CD14-positive monocyte (primary cell): ENCODE results near the gene TJP1. TPM values are rescaled to one million over a fixed set of nuclear protein-coding genes. Genes with fewer than 3 reads are reported as not detected.

ENCODE experiments used
- DNase-seq, 3 donors: peaks; one replicate each; pipeline ENCODE4 v3.0.0-alpha.2; 2011 to 2022
- H2AFZ ChIP-seq: 2 replicates; pipeline ENCODE4 v1.6.0; 2012; ENCODE audit warnings: mild to moderate bottlenecking, low read depth, low read length, inconsistent platforms; ENCODE audit not compliant: insufficient read depth, poor library complexity, severe bottlenecking
- H3K27ac ChIP-seq, 2 donors: 1 replicate in 1 of 2; 2 replicates in 1 of 2; pipeline ENCODE4 v1.5.1; 2012 to 2013; ENCODE audit warnings: low read length in 2 of 2, control low read depth in 1 of 2, inconsistent platforms in 1 of 2, low read depth in 1 of 2, mild to moderate bottlenecking in 1 of 2
- H3K27me3 ChIP-seq, 2 donors: one replicate each; pipeline versions ENCODE4 v1.6.0 to v1.6.1; 2011 to 2013; ENCODE audit warnings: low read length in 2 of 2; ENCODE audit not compliant: control insufficient read depth in 2 of 2, insufficient read depth in 2 of 2
- H3K36me3 ChIP-seq, 2 donors: replicated peaks in 1 of 2; 1 replicate in 1 of 2; 2 replicates in 1 of 2; pipeline versions ENCODE4 v1.5.1 to v1.6.1; 2012 to 2013; ENCODE audit warnings: low read length in 2 of 2, control low read depth in 1 of 2, inconsistent platforms in 1 of 2, mild to moderate bottlenecking in 1 of 2; ENCODE audit not compliant: insufficient read depth in 2 of 2, control insufficient read depth in 1 of 2
- H3K4me1 ChIP-seq, 2 donors: 1 replicate in 1 of 2; 2 replicates in 1 of 2; pipeline versions ENCODE4 v1.5.1 to v1.6.1; 2012 to 2013; ENCODE audit warnings: low read length in 2 of 2, control low read depth in 1 of 2, inconsistent platforms in 1 of 2, mild to moderate bottlenecking in 1 of 2, moderate library complexity in 1 of 2; ENCODE audit not compliant: insufficient read depth in 2 of 2, control insufficient read depth in 1 of 2
- H3K4me2 ChIP-seq: replicated peaks from 2 replicates; pipeline ENCODE3; 2012; ENCODE audit warnings: low read length, moderate library complexity, mild to moderate bottlenecking; ENCODE audit not compliant: poor library complexity, severe bottlenecking; ENCODE audit errors: extremely low read depth
- H3K4me3 ChIP-seq, 3 experiments: fragments of 200-600 bp in 1 of 3; sonication (generic) in 1 of 3; replicated peaks in 1 of 3; 1 replicate in 2 of 3; 2 replicates in 1 of 3; pipeline ENCODE4 v1.5.1; 2011 to 2013; ENCODE audit warnings: low read length in 3 of 3, mild to moderate bottlenecking in 3 of 3, control low read depth in 2 of 3, low read depth in 2 of 3, inconsistent platforms in 1 of 3, moderate library complexity in 1 of 3
- H3K79me2 ChIP-seq: 2 replicates; pipeline ENCODE4 v1.6.0; 2012; ENCODE audit warnings: mild to moderate bottlenecking, control low read depth, inconsistent platforms, low read length, moderate library complexity; ENCODE audit not compliant: insufficient read depth
- H3K9ac ChIP-seq: 2 replicates; pipeline ENCODE4 v1.6.0; 2017; ENCODE audit warnings: low read length, mild to moderate bottlenecking; ENCODE audit not compliant: insufficient read depth, poor library complexity, severe bottlenecking
- H3K9me3 ChIP-seq, 2 donors: replicated peaks in 1 of 2; 1 replicate in 1 of 2; 2 replicates in 1 of 2; pipeline versions ENCODE4 v1.5.1 to v1.6.1; 2012 to 2013; ENCODE audit warnings: low read length in 2 of 2, control low read depth in 1 of 2; ENCODE audit not compliant: control insufficient read depth in 1 of 2, insufficient read depth in 1 of 2
- H4K20me1 ChIP-seq: 2 replicates; pipeline ENCODE4 v1.6.0; 2012; ENCODE audit warnings: mild to moderate bottlenecking, low read length, control low read depth, moderate library complexity; ENCODE audit not compliant: insufficient read depth
- H3K27ac Mint-ChIP-seq, 7 donors: one replicate each; pipeline ENCODE4 v1.8.0; 2020; ENCODE audit warnings: mild to moderate bottlenecking in 7 of 7, mixed read lengths in 7 of 7, moderate library complexity in 6 of 7, inconsistent platforms in 2 of 7
- H3K27me3 Mint-ChIP-seq, 3 donors: one replicate each; pipeline ENCODE4 v1.8.0; 2021 to 2022; ENCODE audit warnings: low read depth in 3 of 3, mild to moderate bottlenecking in 3 of 3, mixed read lengths in 3 of 3, moderate library complexity in 3 of 3, inconsistent platforms in 1 of 3
- H3K36me3 Mint-ChIP-seq, 2 donors: one replicate each; pipeline ENCODE4 v1.8.0; 2020; ENCODE audit warnings: mixed read lengths in 2 of 2, inconsistent platforms in 1 of 2, mild to moderate bottlenecking in 1 of 2
- H3K4me1 Mint-ChIP-seq: one replicate; pipeline ENCODE4 v1.8.0; 2020; ENCODE audit warnings: mild to moderate bottlenecking, mixed read lengths
- H3K4me3 Mint-ChIP-seq, 2 donors: one replicate each; pipeline ENCODE4 v1.8.0; 2020; ENCODE audit warnings: mild to moderate bottlenecking in 2 of 2, mixed read lengths in 2 of 2, moderate library complexity in 1 of 2
- H3K9me3 Mint-ChIP-seq, 7 donors: one replicate each; pipeline ENCODE4 v1.8.0; 2020 to 2022; ENCODE audit warnings: mixed read lengths in 7 of 7, mild to moderate bottlenecking in 6 of 7, moderate library complexity in 6 of 7, inconsistent platforms in 2 of 7
- WGBS: methylation state at CpG from one replicate; pipeline ENCODE4 v1.1.5; 2013; ENCODE audit warnings: missing lambda C conversion rate; ENCODE audit not compliant: insufficient coverage; 5-methylcytosine and 5-hydroxymethylcytosine counted together
- intact Hi-C, 2 donors: fragments of 100-400 bp; cut with micrococcal nuclease; formaldehyde crosslinking; loops; one replicate each; pipeline versions ENCODE4 v1.15.0 to v1.15.1; 2023
- polyA plus RNA-seq, 3 donors: library from polyadenylated mRNA; depleted of rRNA in 1 of 3; unstranded in 2 of 3; stranded (reverse) in 1 of 3; fragments of 300-500 nt in 2 of 3; fragments of >200 nt in 1 of 3; fragmentation: Illumina TruSeq in 2 of 3; gene quantifications; 1 replicate in 2 of 3; 2 replicates in 1 of 3; pipeline ENCODE4 v1.2.3, GENCODE V29; 2012 to 2021
- TF ChIP-seq, protein P1 (sequence below): fragments of 200-600 bp; IDR thresholded peaks from one replicate; pipeline ENCODE4 v1.8.0; 2022; ENCODE audit warnings: antibody characterized with exemption, mild to moderate bottlenecking

The TJP1 gene
- polyA plus RNA-seq, 3 donors = not detected

DNA sequence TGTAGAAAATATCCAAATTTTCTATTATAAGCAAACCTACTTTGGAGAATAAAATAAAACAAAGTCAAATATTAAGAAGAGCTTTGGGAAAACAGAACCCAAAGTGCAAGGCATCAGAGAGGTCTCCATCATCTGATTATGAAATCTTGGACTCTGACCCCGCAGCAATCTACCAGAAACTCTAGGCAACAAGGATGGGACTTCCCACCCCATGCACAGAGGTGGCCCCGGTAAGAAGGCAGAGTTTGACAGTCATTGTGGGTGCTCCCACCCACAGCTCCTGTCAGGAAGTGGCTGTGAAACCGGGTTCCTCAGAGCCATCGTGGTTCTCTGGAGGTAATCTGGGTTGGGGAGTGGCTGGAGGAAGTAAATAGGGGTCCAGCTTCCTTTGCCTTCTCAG, 37.0 kb upstream of the TJP1 start:
- DNase-seq = no peak
- no peak overlapping the region for H3K4me2 ChIP-seq
- no peaks in the 10 kb centered on the region for H4K20me1 ChIP-seq
- Mint-ChIP-seq H3K36me3 (no peaks in the 10 kb centered on the region), H3K4me3 (no peak overlapping the region), H3K9me3 (peaks cover 0 to 2% (median under 1%) of the 10 kb centered on the region in 7 donors), H3K27me3 (peaks cover 3 to 7% (median 6%) of the 10 kb centered on the region in 3 donors), H3K27ac (no peak overlapping the region), H3K4me1 (no peaks in the 10 kb centered on the region)
- no peak overlapping the region for H3K4me3 ChIP-seq
- H3K27ac ChIP-seq = no peak overlapping the region
- H3K9ac ChIP-seq = no peak overlapping the region
- H3K4me1 ChIP-seq = no peaks in the 10 kb centered on the region
- H2AFZ ChIP-seq = no peak overlapping the region
- no peaks in the 10 kb centered on the region for H3K27me3 ChIP-seq
- H3K79me2 ChIP-seq = no peaks in the 10 kb centered on the region
- H3K9me3 ChIP-seq = no peaks in the 10 kb centered on the region
- 0% methylated on average over 1 of the region's 4 CpGs for WGBS
- intact Hi-C loops = no loop called here
- TF ChIP-seq, protein P1, sequence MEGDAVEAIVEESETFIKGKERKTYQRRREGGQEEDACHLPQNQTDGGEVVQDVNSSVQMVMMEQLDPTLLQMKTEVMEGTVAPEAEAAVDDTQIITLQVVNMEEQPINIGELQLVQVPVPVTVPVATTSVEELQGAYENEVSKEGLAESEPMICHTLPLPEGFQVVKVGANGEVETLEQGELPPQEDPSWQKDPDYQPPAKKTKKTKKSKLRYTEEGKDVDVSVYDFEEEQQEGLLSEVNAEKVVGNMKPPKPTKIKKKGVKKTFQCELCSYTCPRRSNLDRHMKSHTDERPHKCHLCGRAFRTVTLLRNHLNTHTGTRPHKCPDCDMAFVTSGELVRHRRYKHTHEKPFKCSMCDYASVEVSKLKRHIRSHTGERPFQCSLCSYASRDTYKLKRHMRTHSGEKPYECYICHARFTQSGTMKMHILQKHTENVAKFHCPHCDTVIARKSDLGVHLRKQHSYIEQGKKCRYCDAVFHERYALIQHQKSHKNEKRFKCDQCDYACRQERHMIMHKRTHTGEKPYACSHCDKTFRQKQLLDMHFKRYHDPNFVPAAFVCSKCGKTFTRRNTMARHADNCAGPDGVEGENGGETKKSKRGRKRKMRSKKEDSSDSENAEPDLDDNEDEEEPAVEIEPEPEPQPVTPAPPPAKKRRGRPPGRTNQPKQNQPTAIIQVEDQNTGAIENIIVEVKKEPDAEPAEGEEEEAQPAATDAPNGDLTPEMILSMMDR = no peak
- H3K36me3 ChIP-seq = no peaks in the 10 kb centered on the region

DNA sequence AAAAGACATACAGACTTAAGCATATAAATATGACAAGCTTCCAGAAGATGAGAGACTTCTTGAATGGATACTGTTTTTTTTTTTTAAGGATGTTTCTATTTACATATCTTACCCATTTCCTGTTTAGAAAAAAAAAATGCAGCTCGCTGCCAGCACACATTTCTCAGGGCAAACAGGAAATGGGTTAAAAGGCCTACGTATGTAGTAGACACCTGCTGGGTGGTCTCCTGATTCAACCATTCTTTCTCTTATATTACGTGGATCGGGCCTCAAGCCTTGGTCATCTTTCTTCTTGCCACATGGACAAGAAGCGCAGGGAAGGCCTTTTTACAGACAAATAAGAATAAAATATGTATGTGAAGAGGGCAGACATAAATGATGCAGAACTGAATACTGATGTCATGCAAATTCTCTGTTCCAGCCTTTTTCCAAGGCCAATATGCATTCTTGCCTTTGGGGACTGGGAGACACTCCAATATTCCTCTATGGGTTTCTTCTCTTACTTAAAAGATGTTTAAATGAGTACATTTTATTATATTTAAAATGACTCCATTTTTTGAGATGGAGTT, 35.0 kb upstream of the TJP1 start:
- no peaks in the 10 kb centered on the region for H3K4me1 ChIP-seq
- no peak overlapping the region for H3K4me2 ChIP-seq
- no peaks in the 10 kb centered on the region for H3K36me3 Mint-ChIP-seq
- no peak for DNase-seq
- no peaks in the 10 kb centered on the region for H3K36me3 ChIP-seq
- no peaks in the 10 kb centered on the region for H3K4me1 Mint-ChIP-seq
- no peak overlapping the region for H3K4me3 Mint-ChIP-seq
- 67% methylated on average over 1 of the region's 5 CpGs for WGBS
- H2AFZ ChIP-seq = no peak overlapping the region
- peaks cover 0 to 3% (median 2%) of the 10 kb centered on the region in 7 donors for H3K9me3 Mint-ChIP-seq
- intact Hi-C loops = no loop called here
- H3K27ac ChIP-seq = no peak overlapping the region
- no peak overlapping the region for H3K27ac Mint-ChIP-seq
- H3K27me3 ChIP-seq = no peaks in the 10 kb centered on the region
- no peaks in the 10 kb centered on the region for H3K79me2 ChIP-seq
- H3K27me3 Mint-ChIP-seq = peaks cover 3 to 6% (median 4%) of the 10 kb centered on the region in 3 donors
- no peak overlapping the region for H3K9ac ChIP-seq
- H3K4me3 ChIP-seq = no peak overlapping the region
- H4K20me1 ChIP-seq = no peaks in the 10 kb centered on the region
- TF ChIP-seq, protein P1 = no peak
- no peaks in the 10 kb centered on the region for H3K9me3 ChIP-seq
